ENCODE measurements around the gene APOBEC4.

GRCh38 chr1:183600136-183600535 is 53.0 kb downstream of the APOBEC4 start:
- TF ChIP-seq CTCF (conservative IDR thresholded peaks at IDR 0.05 in 1 of 2, IDR thresholded peaks at IDR 0.05 in 1 of 2; ENCODE audit: extremely low read depth in 1 of 2, insufficient read depth in 1 of 2, low read depth in 1 of 2, low read length in 2 of 2), result no peak
- no peak for TF ChIP-seq EZH2 (IDR thresholded peaks at IDR 0.05; ENCODE audit: borderline replicate concordance, low read length)

Measured in mammary epithelial cell (primary cell).